Panc1 (cell line): Measurements from ENCODE around the gene ARHGAP4. TPM values are rescaled to one million over a fixed set of nuclear protein-coding genes. Genes with fewer than 3 reads are reported as not detected.

Source experiments
- ATAC-seq: fragments of 200-7000 bp; cut with Tn5 transposase; 2 replicates; pipeline ENCODE4 v1.9.1; 2020; ENCODE audit warnings: mild to moderate bottlenecking, moderate library complexity
- BruUV-seq: library from RNA; stranded (reverse); fragments of 400-500 nt; replicated peaks from 2 replicates; lab custom pipeline; 2021; lab: Mats Ljungman, UMichigan
- CTCF ChIA-PET: fragments of 300-600 bp; sonication (Branson Sonifier 250); formaldehyde crosslinking; loops from one replicate; lab custom pipeline; 2022; ENCODE audit warnings: antibody characterized with exemption; lab: Charles Lee
- POLR2A ChIA-PET: fragments of 300-600 bp; sonication (Branson Sonifier 250); formaldehyde crosslinking; loops from one replicate; lab custom pipeline; 2022; ENCODE audit warnings: antibody characterized with exemption; lab: Charles Lee
- DNase-seq: peaks from one replicate; pipeline ENCODE4 v3.0.0-alpha.2; 2010; ENCODE audit warnings: low read depth, low spot score
- H3K27ac ChIP-seq: 2 replicates; pipeline ENCODE4 v1.5.1; 2011; ENCODE audit warnings: mild to moderate bottlenecking, low read length, inconsistent platforms
- H3K27me3 ChIP-seq: fragments of 200-500 bp; sonication (Bioruptor generic); 2 replicates; pipeline ENCODE4 v1.6.0; 2014; ENCODE audit warnings: low read length, inconsistent platforms; ENCODE audit not compliant: control insufficient read depth, insufficient read depth
- H3K36me3 ChIP-seq: fragments of 200-500 bp; sonication (Bioruptor generic); 2 replicates; pipeline ENCODE4 v1.5.1; 2014; ENCODE audit warnings: inconsistent platforms, mild to moderate bottlenecking, low read length, moderate library complexity; ENCODE audit not compliant: control insufficient read depth, insufficient read depth
- H3K4me1 ChIP-seq: 2 replicates; pipeline ENCODE4 v1.5.1; 2011; ENCODE audit warnings: inconsistent platforms, mild to moderate bottlenecking, low read length, moderate library complexity; ENCODE audit not compliant: control insufficient read depth, insufficient read depth
- H3K4me3 ChIP-seq, 2 experiments: 2 replicates each; pipeline ENCODE4 v1.5.1; 2011 to 2012; ENCODE audit warnings: low read depth in 2 of 2, low read length in 2 of 2, mild to moderate bottlenecking in 2 of 2, inconsistent platforms in 1 of 2, moderate library complexity in 1 of 2
- H3K9me3 ChIP-seq: fragments of 200-500 bp; sonication (Bioruptor generic); 2 replicates; pipeline ENCODE4 v1.5.1; 2014; ENCODE audit warnings: low read depth, mild to moderate bottlenecking, inconsistent platforms, low read length, moderate library complexity; ENCODE audit not compliant: control insufficient read depth, insufficient read depth
- CTCF ChIP-seq: fragments of 450-650 bp; IDR thresholded peaks from 2 replicates; pipeline ENCODE4 v1.5.1; 2017; ENCODE audit warnings: mild to moderate bottlenecking
- POLR2AphosphoS5 ChIP-seq: IDR thresholded peaks from 2 replicates; pipeline ENCODE4 v1.6.1; 2012; ENCODE audit warnings: mild to moderate bottlenecking, low read depth, low read length, moderate library complexity
- REST ChIP-seq, 2 experiments: IDR thresholded peaks; 2 replicates each; pipeline ENCODE4 v1.6.1; 2011 to 2012; ENCODE audit warnings: low read depth in 2 of 2, control low read depth in 1 of 2, low read length in 1 of 2, mild to moderate bottlenecking in 1 of 2, moderate library complexity in 1 of 2; ENCODE audit not compliant: insufficient read depth in 1 of 2
- SIN3A ChIP-seq: IDR thresholded peaks from 2 replicates; pipeline ENCODE4 v1.6.1; 2012; ENCODE audit warnings: low read depth, mild to moderate bottlenecking, low read length, moderate library complexity, borderline replicate concordance; ENCODE audit not compliant: insufficient read depth
- TCF7L2 ChIP-seq: IDR thresholded peaks from 2 replicates; pipeline ENCODE4 v1.6.1; 2011; ENCODE audit warnings: mild to moderate bottlenecking, low read depth, low read length, inconsistent platforms
- in situ Hi-C: cut with HindIII; loops from 2 replicates; pipeline ENCODE4 v1.10.0; 2016; ENCODE audit warnings: low sequenced_read_pairs, low pct_unique_long_range_greater_than_20kb
- intact Hi-C: fragments of 100-400 bp; cut with micrococcal nuclease; formaldehyde crosslinking; loops from one replicate; pipeline ENCODE4 v1.10.0; 2022; ENCODE audit not compliant: unreplicated experiment
- total RNA-seq: library from RNA; stranded (reverse); gene quantifications from one replicate; pipeline ENCODE4 v1.2.1, GENCODE V29; 2021; ENCODE audit not compliant: unreplicated experiment

ARHGAP4 gene
- total RNA-seq, 1 experiment from 2014 or later: 225 TPM

- no peak overlapping the region for H3K27ac ChIP-seq
- no peaks in the 10 kb centered on the region for H3K27me3 ChIP-seq
- ChIA-PET POLR2A (no interaction called here), CTCF (no interaction called here)
- no TSS peak for BruUV-seq
- TF ChIP-seq CTCF: no peak
- no peak for TF ChIP-seq TCF7L2
- TF ChIP-seq REST (IDR thresholded peaks at IDR 0.05; ENCODE audit: insufficient read depth in 1 of 2, low read depth in 2 of 2, low read length in 1 of 2): no peak
- TF ChIP-seq POLR2AphosphoS5: no peak
- TF ChIP-seq SIN3A: no peak
- H3K4me1 ChIP-seq: peaks cover 3% of the 10 kb centered on the region
- no peaks in the 10 kb centered on the region; the same call in 1 of the 2 replicates for H3K36me3 ChIP-seq
- intact Hi-C loops: no loop called here
- H3K4me3 ChIP-seq: no peak overlapping the region
- no peak for DNase-seq
- no peak for ATAC-seq
- no peaks in the 10 kb centered on the region for H3K9me3 ChIP-seq
- in situ Hi-C loops: no loop called here
Observed at GRCh38 chrX:153868576-153869472, 57.2 kb downstream of the ARHGAP4 start.

GRCh38 chrX:153867671-153868070 lies 58.4 kb downstream of the ARHGAP4 start:
- DNase-seq (no peak), ATAC-seq (no peak)
- POLR2A ChIA-PET: no interaction called here
- Histone ChIP-seq H3K4me1 (no peaks in the 10 kb centered on the region), H3K9me3 (no peaks in the 10 kb centered on the region), H3K27ac (no peak overlapping the region), H3K36me3 (no peaks in the 10 kb centered on the region; the same call in 1 of the 2 replicates), H3K4me3 (no peak overlapping the region), H3K27me3 (no peaks in the 10 kb centered on the region)
- CTCF ChIA-PET: no interaction called here
- in situ Hi-C loops: no loop called here
- intact Hi-C loops: no loop called here
- no TSS peak for BruUV-seq
- TF ChIP-seq CTCF (no peak), REST (IDR thresholded peaks at IDR 0.05; ENCODE audit: insufficient read depth in 1 of 2, low read depth in 2 of 2, low read length in 1 of 2) (no peak), SIN3A (no peak), POLR2AphosphoS5 (no peak), TCF7L2 (no peak)
